GM10266 (cell line): Measurements from ENCODE around the gene EPHA1.

Experiments
- DNase-seq: peaks from one replicate; pipeline ENCODE4 v3.0.0; 2012; ENCODE audit errors: extremely low spot score
- CTCF ChIP-seq: IDR thresholded peaks from 2 replicates; pipeline ENCODE4 v1.5.1; 2012; ENCODE audit warnings: mild to moderate bottlenecking, low read depth; ENCODE audit not compliant: control insufficient read depth, insufficient read depth; ENCODE audit errors: missing control alignments

Gene EPHA1

GRCh38 chr7:143347950-143348349 lies 60.7 kb downstream of the EPHA1 start:
- no peak for TF ChIP-seq CTCF
- DNase-seq = no peak

- no peak for DNase-seq
- no peak for TF ChIP-seq CTCF
Observed at GRCh38 chr7:143346018-143346417, 62.6 kb downstream of the EPHA1 start.

GRCh38 chr7:143345428-143345900 lies 63.2 kb downstream of the EPHA1 start:
- DNase-seq = no peak
- TF ChIP-seq CTCF = peak; percentile 60

GRCh38 chr7:143343596-143343995 lies 65.1 kb downstream of the EPHA1 start:
- no peak for DNase-seq
- TF ChIP-seq CTCF = no peak

- no peak for DNase-seq
- TF ChIP-seq CTCF = no peak
Observed at GRCh38 chr7:143341842-143342241, 66.8 kb downstream of the EPHA1 start.
